WTC11 (cell line): ENCODE results near the gene ISLR. TPM values are rescaled to one million over a fixed set of nuclear protein-coding genes. Genes with fewer than 3 reads are reported as not detected.

ENCODE experiments used
- ATAC-seq: fragments of 200-7000 bp; cut with Tn5 transposase; 2 replicates; pipeline ENCODE4 v1.10.0; 2021; ENCODE audit warnings: mild to moderate bottlenecking, moderate library complexity
- CTCF ChIA-PET: fragments of 300-600 bp; sonication (Branson Sonifier 250); formaldehyde crosslinking; loops from one replicate; lab custom pipeline; 2021; ENCODE audit warnings: antibody characterized with exemption; lab: Charles Lee
- POLR2A ChIA-PET: fragments of 350-600 bp; sonication (Branson Sonifier 250); formaldehyde crosslinking; loops from one replicate; lab custom pipeline; 2021; ENCODE audit warnings: antibody characterized with exemption; lab: Charles Lee
- DNase-seq: peaks from one replicate; pipeline ENCODE4 v3.0.0; 2021; ENCODE audit warnings: low spot score
- H3K27ac Mint-ChIP-seq: 2 replicates; pipeline ENCODE4 v1.8.0; 2021; ENCODE audit warnings: mixed read lengths
- H3K27me3 Mint-ChIP-seq: 2 replicates; pipeline ENCODE4 v1.8.0; 2021; ENCODE audit warnings: low read depth, mild to moderate bottlenecking, moderate library complexity, mixed read lengths
- H3K36me3 Mint-ChIP-seq: 2 replicates; pipeline ENCODE4 v1.8.0; 2021; ENCODE audit warnings: mixed read lengths
- H3K4me1 Mint-ChIP-seq: 2 replicates; pipeline ENCODE4 v1.8.0; 2022; ENCODE audit warnings: mixed read lengths
- H3K4me3 Mint-ChIP-seq: 2 replicates; pipeline ENCODE4 v1.8.0; 2021; ENCODE audit warnings: mild to moderate bottlenecking, moderate library complexity, mixed read lengths
- H3K9me3 Mint-ChIP-seq: 2 replicates; pipeline ENCODE4 v1.8.0; 2021; ENCODE audit warnings: mixed read lengths
- CREM ChIP-seq: sonication (generic); formaldehyde crosslinking; IDR thresholded peaks from 2 replicates; pipeline ENCODE4 v1.8.1; 2022; ENCODE audit warnings: mild to moderate bottlenecking, missing genetic modification reagents, moderate library complexity
- ETV6 ChIP-seq: sonication (generic); formaldehyde crosslinking; IDR thresholded peaks from 2 replicates; pipeline ENCODE4 v1.8.1; 2022; ENCODE audit warnings: mild to moderate bottlenecking, missing genetic modification reagents
- GABPB1 ChIP-seq: sonication (generic); formaldehyde crosslinking; IDR thresholded peaks from 2 replicates; pipeline ENCODE4 v1.8.1; 2023; ENCODE audit warnings: mild to moderate bottlenecking, missing genetic modification reagents
- GTF2I ChIP-seq: fragments of 250-450 bp; sonication (Bioruptor Pico); conservative IDR thresholded peaks from 2 replicates; pipeline ENCODE4 v1.4.0; 2021; ENCODE audit warnings: mild to moderate bottlenecking
- MLX ChIP-seq: sonication (generic); formaldehyde crosslinking; IDR thresholded peaks from 2 replicates; pipeline ENCODE4 v1.8.1; 2023; ENCODE audit warnings: mild to moderate bottlenecking, missing genetic modification reagents, moderate library complexity
- OVOL2 ChIP-seq: fragments of 250-450 bp; sonication (Bioruptor Pico); IDR thresholded peaks from 2 replicates; pipeline ENCODE4 v1.9.0; 2021; ENCODE audit warnings: mild to moderate bottlenecking, borderline replicate concordance
- PRDM15 ChIP-seq: sonication (generic); formaldehyde crosslinking; IDR thresholded peaks from 2 replicates; pipeline ENCODE4 v1.8.0; 2022; ENCODE audit warnings: missing genetic modification reagents
- PRRX2 ChIP-seq: fragments of 250-450 bp; sonication (Bioruptor Pico); IDR thresholded peaks from 2 replicates; pipeline ENCODE4 v1.8.0; 2021; ENCODE audit warnings: mild to moderate bottlenecking
- RORB ChIP-seq: fragments of 250-450 bp; sonication (Bioruptor Pico); IDR thresholded peaks from 2 replicates; pipeline ENCODE4 v1.9.0; 2021; ENCODE audit warnings: mild to moderate bottlenecking
- TEAD4 ChIP-seq: sonication (generic); formaldehyde crosslinking; IDR thresholded peaks from 2 replicates; pipeline ENCODE4 v1.8.0; 2022; ENCODE audit warnings: mild to moderate bottlenecking, missing genetic modification reagents
- TP53 ChIP-seq: sonication (generic); formaldehyde crosslinking; IDR thresholded peaks from 2 replicates; pipeline ENCODE4 v1.8.1; 2023; ENCODE audit warnings: mild to moderate bottlenecking, missing genetic modification reagents
- ZNF396 ChIP-seq: fragments of 250-450 bp; sonication (Bioruptor Pico); IDR thresholded peaks from 2 replicates; pipeline ENCODE4 v1.8.0; 2021; ENCODE audit warnings: mild to moderate bottlenecking, moderate library complexity, borderline replicate concordance
- ZNF416 ChIP-seq: fragments of 250-450 bp; sonication (Bioruptor Pico); IDR thresholded peaks from 2 replicates; pipeline ENCODE4 v1.9.0; 2021; ENCODE audit warnings: mild to moderate bottlenecking, inconsistent platforms
- total RNA-seq: library from RNA; stranded (reverse); gene quantifications from 3 replicates; pipeline ENCODE4 v1.2.3, GENCODE V29; 2021
- TF ChIP-seq, protein P1 (sequence below): sonication (generic); formaldehyde crosslinking; IDR thresholded peaks from 2 replicates; pipeline ENCODE4 v1.8.1; 2022; ENCODE audit warnings: low read depth, missing genetic modification reagents, borderline replicate concordance
- TF ChIP-seq, protein P2 (sequence below): fragments of 250-450 bp; sonication (Bioruptor Pico); IDR thresholded peaks from 2 replicates; pipeline ENCODE4 v1.9.0; 2021; ENCODE audit warnings: mild to moderate bottlenecking
- TF ChIP-seq, protein P3 (sequence below): sonication (generic); formaldehyde crosslinking; IDR thresholded peaks from 2 replicates; pipeline ENCODE4 v1.8.1; 2022; ENCODE audit warnings: low read depth, mild to moderate bottlenecking, moderate library complexity, missing genetic modification reagents, borderline replicate concordance
- TF ChIP-seq, protein P4 (sequence below): sonication (generic); formaldehyde crosslinking; IDR thresholded peaks from 2 replicates; pipeline ENCODE4 v1.8.1; 2022; ENCODE audit warnings: mild to moderate bottlenecking, moderate library complexity, missing genetic modification reagents
- TF ChIP-seq, protein P5 (sequence below): sonication (generic); formaldehyde crosslinking; IDR thresholded peaks from 2 replicates; pipeline ENCODE4 v1.8.1; 2023; ENCODE audit warnings: mild to moderate bottlenecking, missing genetic modification reagents

The ISLR gene
- total RNA-seq, 1 experiment from 2014 or later, result 0.63 TPM

DNA sequence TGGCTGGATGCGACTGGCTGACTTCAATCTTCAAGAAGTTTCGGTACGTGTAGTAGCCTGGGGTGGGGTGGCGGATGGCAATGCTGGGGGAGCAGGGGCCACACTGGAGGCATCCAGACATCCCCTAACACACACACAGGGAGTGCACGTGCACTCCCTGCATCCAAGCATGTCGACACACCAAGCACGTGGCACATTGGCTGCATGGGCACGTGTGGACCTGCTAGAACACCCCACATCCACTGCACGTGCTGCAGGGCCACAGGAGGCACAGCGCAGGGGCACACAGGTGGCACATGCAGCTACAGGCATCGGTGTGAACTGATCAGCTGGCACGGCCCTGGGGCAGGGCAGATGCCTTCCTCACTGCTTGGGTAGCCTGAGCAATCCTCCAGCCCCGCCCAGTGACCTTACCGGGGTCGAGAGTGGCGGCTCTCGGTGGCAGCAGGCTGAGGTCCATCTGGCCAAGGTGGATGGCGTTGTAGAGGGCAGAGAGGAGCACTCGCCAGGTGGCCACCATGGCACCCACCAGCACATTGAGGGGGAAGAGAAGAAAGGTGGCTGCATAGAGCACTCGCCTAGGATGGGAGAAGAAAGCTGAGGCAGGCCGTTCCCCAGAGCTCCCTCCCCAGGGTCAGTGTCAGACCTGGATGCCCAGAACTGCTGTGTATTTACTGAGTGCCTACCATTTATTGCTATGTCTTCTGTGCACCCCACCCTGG lies 7.5 kb downstream of the ISLR start:
- Mint-ChIP-seq H3K9me3 (no peaks in the 10 kb centered on the region), H3K4me3 (no peak overlapping the region), H3K4me1 (peaks cover 28% of the 10 kb centered on the region), H3K36me3 (peaks cover 8% of the 10 kb centered on the region; the same call in 1 of the 2 replicates), H3K27ac (no peak overlapping the region), H3K27me3 (no peaks in the 10 kb centered on the region; the same call in 1 of the 2 replicates)
- ATAC-seq (no peak), DNase-seq (no peak)
- CTCF ChIA-PET, result interaction anchor here (0.6 to 1.6 kb wide), 2 partner anchors 128 to 706 kb away, joined by 3 to 4 read pairs; no protein-coding TSS in a partner anchor
- POLR2A ChIA-PET, result no interaction called here
- TF ChIP-seq RORB (CRISPR knock-in tag), result no peak
- TF ChIP-seq, protein P1, sequence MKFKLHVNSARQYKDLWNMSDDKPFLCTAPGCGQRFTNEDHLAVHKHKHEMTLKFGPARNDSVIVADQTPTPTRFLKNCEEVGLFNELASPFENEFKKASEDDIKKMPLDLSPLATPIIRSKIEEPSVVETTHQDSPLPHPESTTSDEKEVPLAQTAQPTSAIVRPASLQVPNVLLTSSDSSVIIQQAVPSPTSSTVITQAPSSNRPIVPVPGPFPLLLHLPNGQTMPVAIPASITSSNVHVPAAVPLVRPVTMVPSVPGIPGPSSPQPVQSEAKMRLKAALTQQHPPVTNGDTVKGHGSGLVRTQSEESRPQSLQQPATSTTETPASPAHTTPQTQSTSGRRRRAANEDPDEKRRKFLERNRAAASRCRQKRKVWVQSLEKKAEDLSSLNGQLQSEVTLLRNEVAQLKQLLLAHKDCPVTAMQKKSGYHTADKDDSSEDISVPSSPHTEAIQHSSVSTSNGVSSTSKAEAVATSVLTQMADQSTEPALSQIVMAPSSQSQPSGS (CRISPR knock-in tag), result no peak
- no peak for TF ChIP-seq GABPB1
- TF ChIP-seq TEAD4 (CRISPR knock-in tag), result no peak
- no peak for TF ChIP-seq PRDM15 (CRISPR knock-in tag)
- TF ChIP-seq, protein P2, sequence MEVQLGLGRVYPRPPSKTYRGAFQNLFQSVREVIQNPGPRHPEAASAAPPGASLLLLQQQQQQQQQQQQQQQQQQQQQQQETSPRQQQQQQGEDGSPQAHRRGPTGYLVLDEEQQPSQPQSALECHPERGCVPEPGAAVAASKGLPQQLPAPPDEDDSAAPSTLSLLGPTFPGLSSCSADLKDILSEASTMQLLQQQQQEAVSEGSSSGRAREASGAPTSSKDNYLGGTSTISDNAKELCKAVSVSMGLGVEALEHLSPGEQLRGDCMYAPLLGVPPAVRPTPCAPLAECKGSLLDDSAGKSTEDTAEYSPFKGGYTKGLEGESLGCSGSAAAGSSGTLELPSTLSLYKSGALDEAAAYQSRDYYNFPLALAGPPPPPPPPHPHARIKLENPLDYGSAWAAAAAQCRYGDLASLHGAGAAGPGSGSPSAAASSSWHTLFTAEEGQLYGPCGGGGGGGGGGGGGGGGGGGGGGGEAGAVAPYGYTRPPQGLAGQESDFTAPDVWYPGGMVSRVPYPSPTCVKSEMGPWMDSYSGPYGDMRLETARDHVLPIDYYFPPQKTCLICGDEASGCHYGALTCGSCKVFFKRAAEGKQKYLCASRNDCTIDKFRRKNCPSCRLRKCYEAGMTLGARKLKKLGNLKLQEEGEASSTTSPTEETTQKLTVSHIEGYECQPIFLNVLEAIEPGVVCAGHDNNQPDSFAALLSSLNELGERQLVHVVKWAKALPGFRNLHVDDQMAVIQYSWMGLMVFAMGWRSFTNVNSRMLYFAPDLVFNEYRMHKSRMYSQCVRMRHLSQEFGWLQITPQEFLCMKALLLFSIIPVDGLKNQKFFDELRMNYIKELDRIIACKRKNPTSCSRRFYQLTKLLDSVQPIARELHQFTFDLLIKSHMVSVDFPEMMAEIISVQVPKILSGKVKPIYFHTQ, result no peak

DNA sequence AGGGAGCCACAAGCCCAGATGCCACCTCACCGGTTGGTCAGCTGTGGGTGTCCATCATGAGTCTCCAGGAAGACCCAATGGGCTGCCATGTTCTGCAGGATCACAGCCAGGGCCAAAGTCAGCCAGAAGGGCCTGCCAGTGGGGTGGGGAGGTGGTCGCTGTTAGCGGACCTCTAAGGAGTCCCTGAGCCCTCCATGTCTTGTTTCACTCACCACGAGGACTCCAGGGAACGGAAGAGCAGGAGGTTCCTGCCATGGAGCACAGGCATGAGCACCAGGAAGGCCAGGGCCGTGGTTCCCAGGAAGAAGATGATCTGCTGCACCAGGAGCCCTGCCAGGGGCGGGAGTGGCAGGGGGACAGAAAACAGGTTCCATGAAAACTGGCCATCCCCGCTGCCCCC lies 8.6 kb downstream of the ISLR start:
- ChIA-PET CTCF (interaction anchor here (1.6 kb wide), 1 partner anchor 127 kb away, joined by 4 read pairs; no protein-coding TSS in a partner anchor), POLR2A (no interaction called here)
- H3K27me3 Mint-ChIP-seq, result no peaks in the 10 kb centered on the region; the same call in 1 of the 2 replicates
- H3K4me1 Mint-ChIP-seq, result peaks cover 17% of the 10 kb centered on the region
- DNase-seq, result no peak
- TF ChIP-seq TP53, result no peak
- TF ChIP-seq, all 79 proteins: peak for 0
- H3K4me3 Mint-ChIP-seq, result no peak overlapping the region
- no peak overlapping the region for H3K27ac Mint-ChIP-seq
- no peaks in the 10 kb centered on the region for H3K9me3 Mint-ChIP-seq
- H3K36me3 Mint-ChIP-seq, result peaks cover 8% of the 10 kb centered on the region; the same call in 1 of the 2 replicates
- ATAC-seq, result no peak

- Mint-ChIP-seq H3K4me3 (no peak overlapping the region), H3K27me3 (no peaks in the 10 kb centered on the region; the same call in 1 of the 2 replicates), H3K27ac (peak overlapping the region; percentile 43; the same call in 1 of the 2 replicates), H3K9me3 (no peaks in the 10 kb centered on the region), H3K4me1 (no peaks in the 10 kb centered on the region), H3K36me3 (peaks cover 8% of the 10 kb centered on the region; the same call in 1 of the 2 replicates)
- POLR2A ChIA-PET, result interaction anchor here (1.0 kb wide), 1 partner anchor 16 kb away, joined by 3 read pairs; no protein-coding TSS in a partner anchor
- no peak for DNase-seq
- ATAC-seq, result no peak
- CTCF ChIA-PET, result no interaction called here
- TF ChIP-seq GTF2I, result no peak
- no peak for TF ChIP-seq OVOL2 (CRISPR knock-in tag)
- no peak for TF ChIP-seq MLX (CRISPR knock-in tag)
- TF ChIP-seq, protein P3, sequence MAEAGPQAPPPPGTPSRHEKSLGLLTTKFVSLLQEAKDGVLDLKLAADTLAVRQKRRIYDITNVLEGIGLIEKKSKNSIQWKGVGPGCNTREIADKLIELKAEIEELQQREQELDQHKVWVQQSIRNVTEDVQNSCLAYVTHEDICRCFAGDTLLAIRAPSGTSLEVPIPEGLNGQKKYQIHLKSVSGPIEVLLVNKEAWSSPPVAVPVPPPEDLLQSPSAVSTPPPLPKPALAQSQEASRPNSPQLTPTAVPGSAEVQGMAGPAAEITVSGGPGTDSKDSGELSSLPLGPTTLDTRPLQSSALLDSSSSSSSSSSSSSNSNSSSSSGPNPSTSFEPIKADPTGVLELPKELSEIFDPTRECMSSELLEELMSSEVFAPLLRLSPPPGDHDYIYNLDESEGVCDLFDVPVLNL, result no peak
- TF ChIP-seq, protein P4, sequence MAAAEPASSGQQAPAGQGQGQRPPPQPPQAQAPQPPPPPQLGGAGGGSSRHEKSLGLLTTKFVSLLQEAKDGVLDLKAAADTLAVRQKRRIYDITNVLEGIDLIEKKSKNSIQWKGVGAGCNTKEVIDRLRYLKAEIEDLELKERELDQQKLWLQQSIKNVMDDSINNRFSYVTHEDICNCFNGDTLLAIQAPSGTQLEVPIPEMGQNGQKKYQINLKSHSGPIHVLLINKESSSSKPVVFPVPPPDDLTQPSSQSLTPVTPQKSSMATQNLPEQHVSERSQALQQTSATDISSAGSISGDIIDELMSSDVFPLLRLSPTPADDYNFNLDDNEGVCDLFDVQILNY (CRISPR knock-in tag), result no peak
- no peak for TF ChIP-seq ZNF416 (CRISPR knock-in tag)
- TF ChIP-seq, protein P5, sequence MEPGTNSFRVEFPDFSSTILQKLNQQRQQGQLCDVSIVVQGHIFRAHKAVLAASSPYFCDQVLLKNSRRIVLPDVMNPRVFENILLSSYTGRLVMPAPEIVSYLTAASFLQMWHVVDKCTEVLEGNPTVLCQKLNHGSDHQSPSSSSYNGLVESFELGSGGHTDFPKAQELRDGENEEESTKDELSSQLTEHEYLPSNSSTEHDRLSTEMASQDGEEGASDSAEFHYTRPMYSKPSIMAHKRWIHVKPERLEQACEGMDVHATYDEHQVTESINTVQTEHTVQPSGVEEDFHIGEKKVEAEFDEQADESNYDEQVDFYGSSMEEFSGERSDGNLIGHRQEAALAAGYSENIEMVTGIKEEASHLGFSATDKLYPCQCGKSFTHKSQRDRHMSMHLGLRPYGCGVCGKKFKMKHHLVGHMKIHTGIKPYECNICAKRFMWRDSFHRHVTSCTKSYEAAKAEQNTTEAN (CRISPR knock-in tag), result no peak
- TF ChIP-seq PRRX2 (CRISPR knock-in tag), result no peak
- TF ChIP-seq ZNF396 (CRISPR knock-in tag), result no peak
- TF ChIP-seq CREM (CRISPR knock-in tag), result no peak
- no peak for TF ChIP-seq ETV6 (CRISPR knock-in tag)
These were observed 11.1 kb downstream of the ISLR start for GRCh38 chr15:74184582-74185091.
